ENCODE results near the gene ZNRF1. TPM values are rescaled to one million over a fixed set of nuclear protein-coding genes. Genes with fewer than 3 reads are reported as not detected.
"Not testable (repeated sequence)": the region's sequence is repeated elsewhere in the genome, so short reads cannot be mapped to it uniquely, and the experiment has no call there.

The ZNRF1 gene
- total and polyA plus RNA-seq, 2 of the 4 experiments (the other 2 are of a cell fraction) = 8.2 to 20.7 TPM

- no peak for DNase-seq
- Histone ChIP-seq H4K20me1 (ENCODE audit: insufficient read depth, low read length) (peaks cover 16% of the 10 kb centered on the region), H3K14ac (replicated peaks; ENCODE audit: low read depth, low read length) (no peak overlapping the region), H4K91ac (ENCODE audit: insufficient read depth, low read depth, low read length) (no peak overlapping the region), H2BK15ac (ENCODE audit: low read depth, low read length) (no peak overlapping the region), H2BK120ac (ENCODE audit: low read depth, low read length) (no peak overlapping the region), H3K4me1 (ENCODE audit: control insufficient read depth, insufficient read depth, low read length) (peaks cover 16% of the 10 kb centered on the region), H2BK20ac (ENCODE audit: low read depth, low read length) (no peak overlapping the region), H2BK5ac (ENCODE audit: low read depth, low read length, poor library complexity, severe bottlenecking) (no peak overlapping the region), H3K56ac (ENCODE audit: extremely low read depth, insufficient read depth, low read length) (no peak overlapping the region), H3K4me3 (ENCODE audit: insufficient read depth, low read depth, low read length) (no peak overlapping the region), H2AK9ac (replicated peaks; ENCODE audit: low read depth, low read length, poor library complexity) (no peak overlapping the region), H3K27me3 (ENCODE audit: control insufficient read depth, insufficient read depth, low read length) (no peaks in the 10 kb centered on the region), H2AFZ (replicated peaks; ENCODE audit: low read length, poor library complexity) (no peak overlapping the region), H3K27ac (ENCODE audit: insufficient read depth, low read length) (no peak overlapping the region), H4K5ac (ENCODE audit: low read depth, low read length) (no peak overlapping the region), H2AK5ac (ENCODE audit: low read depth, low read length) (no peak overlapping the region), H3K4me2 (ENCODE audit: low read depth, low read length) (no peak overlapping the region), H3K9me1 (ENCODE audit: insufficient read depth, low read length) (peaks cover 14% of the 10 kb centered on the region), H3K79me1 (ENCODE audit: low read depth in 1 of 2, low read length in 2 of 2) (peaks cover 23 to 68% of the 10 kb centered on the region in 2 experiments), H4K8ac (ENCODE audit: low read depth in 2 of 2, low read length in 2 of 2) (no peak overlapping the region), H3K9me3 (ENCODE audit: control insufficient read depth, insufficient read depth, low read length) (no peaks in the 10 kb centered on the region), H3K9ac (ENCODE audit: low read depth, low read length) (no peak overlapping the region), H3K4ac (ENCODE audit: low read depth, low read length) (no peak overlapping the region), H3K18ac (ENCODE audit: low read depth, low read length) (no peak overlapping the region), H3K23ac (ENCODE audit: low read depth, low read length) (no peak overlapping the region), H3K36me3 (ENCODE audit: control insufficient read depth, insufficient read depth, low read length) (no peaks in the 10 kb centered on the region)
- POLR2A ChIA-PET (ENCODE audit: unreplicated experiment) = no interaction called here
- ATAC-seq (ENCODE audit: low read depth) = no peak
- intact Hi-C loops (cut with micrococcal nuclease) = loop anchor here (5.0 kb wide), 1 partner anchor 73 kb away; no protein-coding TSS in a partner anchor
- in situ Hi-C loops (cut with MboI; ENCODE audit: low sequenced_read_pairs) = loop anchor here (5.0 kb wide), 1 partner anchor 73 kb away; no protein-coding TSS in a partner anchor
- TF ChIP-seq FOS (IDR thresholded peaks at IDR 0.05; ENCODE audit: low read depth, low read length) = no peak
- TF ChIP-seq MXI1 (IDR thresholded peaks at IDR 0.05; ENCODE audit: borderline replicate concordance, low read depth, low read length) = no peak
- TF ChIP-seq USF2 (IDR thresholded peaks at IDR 0.05; ENCODE audit: low read depth, low read length) = no peak
- CTCF ChIA-PET = no interaction called here
- no TSS peak for BruUV-seq (replicated peaks)
- dilution Hi-C loops (cut with HindIII; ENCODE audit: low sequenced_read_pairs, unreplicated experiment) = no loop called here
- no CpG with 5 or more reads among the region's 2 CpGs for WGBS, 2 experiments (ENCODE audit: extremely low coverage in 2 of 2, insufficient read length in 1 of 2)
These were observed 15.5 kb downstream of the ZNRF1 start for GRCh38 chr16:75014318-75014717.

- dilution Hi-C loops (cut with HindIII; ENCODE audit: low sequenced_read_pairs, unreplicated experiment); POLR2A ChIA-PET (ENCODE audit: unreplicated experiment); DNase-seq; BruUV-seq (replicated peaks); H3K27me3 ChIP-seq (ENCODE audit: control insufficient read depth, insufficient read depth, low read length); H2AK5ac ChIP-seq (ENCODE audit: low read depth, low read length); H2BK20ac ChIP-seq (ENCODE audit: low read depth, low read length); H2BK120ac ChIP-seq (ENCODE audit: low read depth, low read length); H4K5ac ChIP-seq (ENCODE audit: low read depth, low read length); H3K56ac ChIP-seq (ENCODE audit: extremely low read depth, insufficient read depth, low read length); H3K18ac ChIP-seq (ENCODE audit: low read depth, low read length); H4K20me1 ChIP-seq (ENCODE audit: insufficient read depth, low read length); H2BK5ac ChIP-seq (ENCODE audit: low read depth, low read length, poor library complexity, severe bottlenecking); in situ Hi-C loops (cut with MboI; ENCODE audit: low sequenced_read_pairs); H3K9me3 ChIP-seq (ENCODE audit: control insufficient read depth, insufficient read depth, low read length); H2BK15ac ChIP-seq (ENCODE audit: low read depth, low read length); H2AK9ac ChIP-seq (replicated peaks; ENCODE audit: low read depth, low read length, poor library complexity); ATAC-seq (ENCODE audit: low read depth); H3K23ac ChIP-seq (ENCODE audit: low read depth, low read length); H3K4ac ChIP-seq (ENCODE audit: low read depth, low read length); H2AFZ ChIP-seq (replicated peaks; ENCODE audit: low read length, poor library complexity); H3K9ac ChIP-seq (ENCODE audit: low read depth, low read length); H4K8ac ChIP-seq (ENCODE audit: low read depth in 2 of 2, low read length in 2 of 2); intact Hi-C loops (cut with micrococcal nuclease); H4K91ac ChIP-seq (ENCODE audit: insufficient read depth, low read depth, low read length); H3K4me3 ChIP-seq (ENCODE audit: insufficient read depth, low read depth, low read length); H3K36me3 ChIP-seq (ENCODE audit: control insufficient read depth, insufficient read depth, low read length); H3K27ac ChIP-seq (ENCODE audit: insufficient read depth, low read length); H3K4me2 ChIP-seq (ENCODE audit: low read depth, low read length): not testable (repeated sequence)
- H3K9me1 ChIP-seq (ENCODE audit: insufficient read depth, low read length) = peaks cover 10% of the 10 kb centered on the region
- 0 out of 2 replicates have a peak overlapping the region, but pooled peaks have one; percentile 10 for H3K14ac ChIP-seq (replicated peaks; ENCODE audit: low read depth, low read length)
- H3K4me1 ChIP-seq (ENCODE audit: control insufficient read depth, insufficient read depth, low read length) = peaks cover 13% of the 10 kb centered on the region
- WGBS, 2 experiments (ENCODE audit: extremely low coverage in 2 of 2, insufficient read length in 1 of 2) = no CpG with 5 or more reads among the region's 12 CpGs
- CTCF ChIA-PET = interaction anchor here (1.8 kb wide), 1 partner anchor 18 kb away, joined by 6 read pairs; the partner anchor contains the start of gene ZNRF1
- peaks cover 21 to 61% of the 10 kb centered on the region in 2 experiments for H3K79me1 ChIP-seq (ENCODE audit: low read depth in 1 of 2, low read length in 2 of 2)
These were observed 17.7 kb downstream of the ZNRF1 start for GRCh38 chr16:75016451-75017081.
